Measurements from ENCODE around the gene ADARB2. TPM values are rescaled to one million over a fixed set of nuclear protein-coding genes. Genes with fewer than 3 reads are reported as not detected.

Gene ADARB2
- total RNA-seq, 3 donors from 2014 or later, result 0.31 to 4.2 TPM; not detected in 1

DNA sequence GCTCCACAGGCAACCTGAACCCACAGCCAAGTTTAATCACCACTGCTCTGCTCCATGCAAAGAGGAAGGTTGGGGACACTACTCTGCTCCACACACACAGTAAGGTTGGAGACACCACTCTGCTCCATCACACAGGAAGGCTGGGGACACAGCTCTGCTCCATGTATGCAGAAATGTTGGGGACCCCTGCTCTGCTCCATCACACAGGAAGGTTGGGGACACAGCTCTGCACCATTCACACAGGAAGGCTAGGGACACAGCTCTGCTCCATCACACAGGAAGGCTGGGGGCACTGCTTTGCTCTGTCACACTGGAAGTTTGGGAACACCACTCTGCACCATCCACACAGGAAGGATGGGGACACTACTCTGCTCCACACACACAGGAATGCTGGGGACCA lies 14.8 kb upstream of the ADARB2 start:
- H3K4me1 ChIP-seq (ENCODE audit: low read depth), result no peaks in the 10 kb centered on the region
- no peak overlapping the region for H3K4me3 ChIP-seq
- H3K9me3 ChIP-seq, result peaks cover 7% of the 10 kb centered on the region
- intact Hi-C loops (cut with DNase I, micrococcal nuclease), result no loop called here
- H3K36me3 ChIP-seq (ENCODE audit: low read depth), result no peaks in the 10 kb centered on the region
- no peak for DNase-seq
- no peak for ATAC-seq
- TF ChIP-seq, protein P1, sequence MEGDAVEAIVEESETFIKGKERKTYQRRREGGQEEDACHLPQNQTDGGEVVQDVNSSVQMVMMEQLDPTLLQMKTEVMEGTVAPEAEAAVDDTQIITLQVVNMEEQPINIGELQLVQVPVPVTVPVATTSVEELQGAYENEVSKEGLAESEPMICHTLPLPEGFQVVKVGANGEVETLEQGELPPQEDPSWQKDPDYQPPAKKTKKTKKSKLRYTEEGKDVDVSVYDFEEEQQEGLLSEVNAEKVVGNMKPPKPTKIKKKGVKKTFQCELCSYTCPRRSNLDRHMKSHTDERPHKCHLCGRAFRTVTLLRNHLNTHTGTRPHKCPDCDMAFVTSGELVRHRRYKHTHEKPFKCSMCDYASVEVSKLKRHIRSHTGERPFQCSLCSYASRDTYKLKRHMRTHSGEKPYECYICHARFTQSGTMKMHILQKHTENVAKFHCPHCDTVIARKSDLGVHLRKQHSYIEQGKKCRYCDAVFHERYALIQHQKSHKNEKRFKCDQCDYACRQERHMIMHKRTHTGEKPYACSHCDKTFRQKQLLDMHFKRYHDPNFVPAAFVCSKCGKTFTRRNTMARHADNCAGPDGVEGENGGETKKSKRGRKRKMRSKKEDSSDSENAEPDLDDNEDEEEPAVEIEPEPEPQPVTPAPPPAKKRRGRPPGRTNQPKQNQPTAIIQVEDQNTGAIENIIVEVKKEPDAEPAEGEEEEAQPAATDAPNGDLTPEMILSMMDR (IDR thresholded peaks at IDR 0.05), result no peak

DNA sequence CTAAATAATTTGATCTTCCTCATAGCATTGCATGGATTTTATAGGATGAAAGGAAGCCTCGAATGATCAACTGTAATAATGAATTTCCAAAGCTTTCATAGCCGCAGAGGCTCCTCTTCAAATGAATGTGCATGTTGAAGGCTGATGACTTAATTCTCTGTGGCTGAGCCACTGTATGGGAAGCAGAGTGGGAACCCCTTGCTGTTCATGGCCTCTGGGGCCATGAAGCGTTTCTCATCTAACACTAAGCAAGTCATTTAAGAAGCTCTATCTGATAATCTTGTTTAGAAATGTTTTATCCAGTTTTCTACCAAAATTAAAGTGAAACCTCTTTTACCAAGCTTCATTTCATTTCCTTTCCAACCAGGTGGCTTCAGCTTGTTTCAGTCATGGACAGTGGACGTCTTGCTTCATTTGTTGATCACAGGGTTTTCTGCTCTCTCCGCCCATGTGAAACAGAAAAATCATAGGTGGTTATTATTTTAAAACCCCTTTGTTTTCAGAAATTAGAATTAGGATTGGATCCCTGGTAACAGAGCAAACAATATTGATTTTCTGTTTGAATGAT lies 10.3 kb upstream of the ADARB2 start:
- no peaks in the 10 kb centered on the region for H3K36me3 ChIP-seq (ENCODE audit: low read depth)
- H3K4me3 ChIP-seq, result no peak overlapping the region
- intact Hi-C loops (cut with DNase I, micrococcal nuclease), result no loop called here
- no peak for ATAC-seq
- H3K9me3 ChIP-seq, result peaks cover 7% of the 10 kb centered on the region
- TF ChIP-seq, protein P1 (IDR thresholded peaks at IDR 0.05), result no peak
- H3K4me1 ChIP-seq (ENCODE audit: low read depth), result no peaks in the 10 kb centered on the region
- DNase-seq, result no peak

DNA sequence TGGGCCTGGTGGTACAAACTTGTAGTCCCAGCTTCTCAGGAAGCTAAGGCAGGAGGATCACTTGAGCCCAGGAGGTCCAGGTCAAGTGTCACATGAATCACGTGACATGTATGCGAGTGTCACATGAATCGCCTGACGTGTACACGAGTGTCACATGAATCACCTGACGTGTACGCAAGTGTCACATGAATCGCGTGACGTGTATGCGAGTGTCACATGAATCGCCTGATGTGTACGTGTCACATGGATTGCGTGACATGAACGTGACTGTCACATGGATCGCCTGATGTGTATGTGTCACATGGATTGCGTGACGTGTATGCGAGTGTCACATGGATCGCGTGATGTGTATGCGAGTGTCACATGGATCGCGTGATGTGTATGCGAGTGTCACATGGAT lies 9.5 kb upstream of the ADARB2 start:
- H3K4me3 ChIP-seq, result no peak overlapping the region
- H3K4me1 ChIP-seq (ENCODE audit: low read depth), result no peaks in the 10 kb centered on the region
- TF ChIP-seq, protein P1 (IDR thresholded peaks at IDR 0.05), result no peak
- DNase-seq, result no peak
- peaks cover 7% of the 10 kb centered on the region for H3K9me3 ChIP-seq
- ATAC-seq, result no peak
- H3K36me3 ChIP-seq (ENCODE audit: low read depth), result no peaks in the 10 kb centered on the region
- intact Hi-C loops (cut with DNase I, micrococcal nuclease), result no loop called here

DNA sequence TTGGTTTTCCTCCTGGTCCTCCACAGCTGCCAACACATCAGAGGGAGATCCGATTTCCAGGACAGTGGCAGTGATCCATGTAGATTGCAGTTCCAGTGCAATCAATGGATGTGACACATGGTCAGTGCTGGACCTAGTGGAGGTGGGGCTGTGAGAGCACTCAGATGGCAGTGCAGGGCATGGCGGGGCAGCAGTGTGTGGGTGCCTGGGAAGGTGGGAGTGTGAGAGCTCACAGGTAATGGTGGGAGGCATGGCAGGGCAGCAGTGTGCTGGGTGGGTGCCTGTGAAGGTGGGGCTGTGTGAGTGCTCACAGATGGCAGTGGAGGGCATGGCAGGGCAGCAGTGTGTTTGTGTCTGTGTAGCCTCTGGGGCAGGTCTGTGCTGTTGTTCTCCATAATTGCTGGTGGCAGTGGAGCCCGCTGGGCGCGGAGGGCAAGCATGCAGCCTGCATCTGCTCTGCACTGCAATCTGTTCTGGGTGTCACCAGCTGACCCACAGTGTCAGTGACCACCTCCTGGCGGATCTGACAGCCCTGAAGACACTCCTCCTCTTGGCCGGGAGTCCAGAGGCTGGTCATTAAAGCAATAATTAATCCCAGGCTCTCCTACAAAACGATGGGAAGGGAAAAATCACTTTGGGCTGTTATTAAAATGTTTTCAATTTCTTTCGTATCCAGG lies 8.6 kb upstream of the ADARB2 start:
- H3K4me1 ChIP-seq (ENCODE audit: low read depth), result no peaks in the 10 kb centered on the region
- no peaks in the 10 kb centered on the region for H3K36me3 ChIP-seq (ENCODE audit: low read depth)
- ATAC-seq (no peak), DNase-seq (no peak)
- H3K9me3 ChIP-seq, result peaks cover 7% of the 10 kb centered on the region
- H3K4me3 ChIP-seq, result no peak overlapping the region
- TF ChIP-seq, protein P1 (IDR thresholded peaks at IDR 0.05), result no peak
- intact Hi-C loops (cut with DNase I, micrococcal nuclease), result no loop called here

DNA sequence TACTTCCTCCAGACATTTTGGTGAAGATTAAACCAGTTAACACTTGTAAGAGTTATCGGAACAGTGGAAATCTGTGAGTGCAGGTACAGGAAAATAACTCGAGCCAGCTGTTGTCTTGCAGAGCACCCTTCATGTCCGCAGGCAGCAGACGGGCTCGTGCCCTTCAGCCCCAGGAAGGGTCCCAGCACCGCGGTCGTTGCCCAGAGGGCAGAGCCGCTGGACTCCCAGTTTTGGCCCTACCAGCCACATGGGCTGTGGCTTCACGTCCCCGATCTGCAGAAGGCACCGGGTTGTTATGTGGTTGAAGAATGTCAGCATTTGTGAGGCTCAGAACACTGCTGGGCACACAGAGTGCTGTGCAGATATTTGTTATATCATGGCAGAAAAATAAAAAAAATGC lies 7.2 kb upstream of the ADARB2 start:
- Histone ChIP-seq H3K4me1 (ENCODE audit: low read depth) (no peaks in the 10 kb centered on the region), H3K9me3 (peaks cover 2% of the 10 kb centered on the region), H3K4me3 (no peak overlapping the region), H3K36me3 (ENCODE audit: low read depth) (no peaks in the 10 kb centered on the region)
- TF ChIP-seq, protein P1 (IDR thresholded peaks at IDR 0.05), result no peak
- ATAC-seq (no peak), DNase-seq (no peak)
- intact Hi-C loops (cut with DNase I, micrococcal nuclease), result no loop called here
